HTERT RPE-1 (cell line): ENCODE results near the gene ADGRB2.
"Not testable (repeated sequence)": the region's sequence is repeated elsewhere in the genome, so short reads cannot be mapped to it uniquely, and the experiment has no call there.

Experiments
- in situ Hi-C: fragments of 300-500 bp; cut with MboI; formaldehyde crosslinking; loops from 4 replicates; pipeline ENCODE4 v1.14.3; 2020; ENCODE audit warnings: low sequenced_read_pairs

The ADGRB2 gene

DNA sequence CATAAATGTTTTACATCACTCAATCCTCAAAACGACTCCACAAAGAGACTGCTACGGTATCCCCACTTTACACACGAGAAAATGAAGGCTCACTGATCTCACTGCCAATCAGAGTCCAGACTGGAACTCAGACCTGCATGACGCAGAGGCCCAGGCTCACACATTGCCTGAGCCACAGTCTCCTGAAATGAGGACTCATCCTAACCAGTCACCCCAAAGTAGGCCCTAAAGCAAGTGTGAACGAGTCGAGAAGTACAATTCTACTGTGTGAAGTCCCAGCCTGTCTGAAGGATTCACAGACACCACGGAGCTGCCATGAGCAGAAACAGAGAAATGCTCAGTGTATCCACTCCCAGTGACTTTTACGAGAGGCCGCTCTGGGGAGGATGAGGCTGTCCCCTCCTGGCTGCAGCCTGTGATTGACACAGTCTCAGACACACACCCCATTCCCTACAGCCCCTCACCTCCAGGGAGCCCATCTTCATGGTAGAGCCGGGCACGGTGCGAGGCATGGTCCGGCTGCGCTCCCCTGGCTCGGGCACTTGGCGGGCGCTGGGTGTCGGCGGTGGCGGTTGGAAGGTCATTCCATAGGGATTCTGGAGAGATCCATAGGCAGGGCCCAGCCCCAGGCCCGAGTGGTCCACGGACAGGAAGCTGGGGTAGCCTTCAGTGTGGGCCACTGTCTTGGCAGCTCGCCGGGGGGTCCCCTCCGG, 33.6 kb downstream of the ADGRB2 start:
- in situ Hi-C loops: no loop called here

DNA sequence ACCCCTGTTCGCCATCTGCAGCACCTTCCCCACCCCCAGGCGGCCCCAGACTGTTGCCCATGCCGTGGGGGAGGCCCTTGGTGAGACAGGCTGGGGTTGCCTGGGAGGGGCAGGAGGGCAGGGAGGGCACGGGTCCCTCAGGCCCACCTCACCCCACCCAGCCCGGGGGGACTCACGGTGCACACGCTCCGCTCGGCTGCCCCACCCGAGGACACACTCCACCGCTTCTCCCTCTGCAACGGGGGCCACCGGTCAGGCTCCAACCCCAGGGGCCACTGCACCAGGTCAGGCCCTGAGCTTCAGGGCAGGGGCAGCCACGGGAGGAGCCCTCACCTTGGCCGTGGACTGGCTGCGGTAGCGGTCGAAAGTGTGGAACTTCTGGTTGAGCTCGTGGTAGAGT, 36.3 kb downstream of the ADGRB2 start:
- in situ Hi-C loops: no loop called here

GRCh38 chr1:31727195-31727594, 36.9 kb downstream of the ADGRB2 start:
- in situ Hi-C loops: no loop called here

- in situ Hi-C loops: no loop called here
These were observed 37.4 kb downstream of the ADGRB2 start for GRCh38 chr1:31726715-31727114.

GRCh38 chr1:31725777-31726535, 38.2 kb downstream of the ADGRB2 start:
- in situ Hi-C loops: no loop called here

DNA sequence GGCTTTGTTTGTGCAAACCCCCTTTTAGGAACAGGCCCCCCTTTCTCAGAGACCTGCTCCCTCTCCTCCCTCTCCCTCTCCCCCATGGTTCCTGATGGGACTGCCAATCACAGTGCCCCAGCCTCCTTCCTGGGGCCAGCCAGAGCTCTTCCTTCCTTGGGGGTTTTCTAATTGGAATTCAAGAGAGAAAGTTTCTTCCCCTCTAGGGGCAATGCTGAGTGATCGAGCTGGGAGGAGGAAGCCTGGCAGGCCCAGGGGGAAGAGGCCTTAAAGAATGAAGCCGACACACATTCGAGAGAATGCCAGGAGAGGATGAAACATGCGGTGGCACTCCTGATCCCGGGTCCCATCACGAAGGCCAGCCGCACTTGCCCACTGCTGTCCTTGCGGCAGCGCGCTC, 39.0 kb downstream of the ADGRB2 start:
- in situ Hi-C loops: no loop called here

DNA sequence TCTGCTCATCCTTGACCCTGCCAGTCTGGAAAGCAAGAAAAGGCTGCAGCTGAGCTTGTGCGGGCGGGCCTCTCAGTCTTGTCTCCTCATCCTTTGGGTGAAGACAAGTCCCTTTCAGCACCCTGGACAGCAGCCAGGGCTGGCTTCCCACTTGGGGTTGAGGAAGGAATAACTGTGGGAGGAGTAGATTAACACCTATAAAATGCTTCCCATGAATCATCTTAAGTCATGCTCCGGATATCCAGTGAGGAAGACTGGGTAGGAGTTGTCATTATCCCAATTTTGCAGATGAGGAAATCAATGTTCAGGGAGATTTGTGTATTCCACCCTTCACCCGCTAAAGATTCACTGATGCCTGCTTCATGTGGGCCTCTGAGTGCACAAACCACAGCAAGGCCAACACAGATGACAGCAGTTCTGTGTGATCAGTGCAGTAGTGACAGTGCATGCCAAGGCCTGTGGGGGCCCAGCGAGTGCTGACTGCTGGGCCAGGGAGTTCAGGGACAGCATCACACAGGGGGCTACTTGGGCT, 40.2 kb downstream of the ADGRB2 start:
- in situ Hi-C loops: no loop called here

GRCh38 chr1:31718327-31718897, 45.7 kb downstream of the ADGRB2 start:
- in situ Hi-C loops: no loop called here

GRCh38 chr1:31717341-31717740, 46.8 kb downstream of the ADGRB2 start:
- in situ Hi-C loops: no loop called here

DNA sequence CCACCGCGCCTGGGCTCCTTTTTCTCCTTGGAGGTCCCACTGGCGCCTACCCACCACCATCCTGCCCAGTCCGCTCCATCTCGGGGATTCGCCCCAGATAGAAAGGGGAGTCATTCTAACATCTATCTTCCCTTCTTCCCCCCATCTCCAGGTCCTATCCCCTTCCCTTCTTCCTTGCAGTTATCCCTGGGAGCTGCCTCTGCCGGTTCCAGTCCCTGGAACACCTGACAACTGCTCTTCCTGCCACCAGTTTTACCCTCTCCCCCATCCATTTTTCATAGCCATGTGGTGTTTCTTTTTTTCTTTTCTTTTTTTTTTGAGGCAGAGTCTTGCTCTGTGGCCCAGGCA, 48.3 kb downstream of the ADGRB2 start:
- in situ Hi-C loops: no loop called here

- in situ Hi-C loops: no loop called here
These were observed 48.9 kb downstream of the ADGRB2 start for GRCh38 chr1:31715087-31715872.

DNA sequence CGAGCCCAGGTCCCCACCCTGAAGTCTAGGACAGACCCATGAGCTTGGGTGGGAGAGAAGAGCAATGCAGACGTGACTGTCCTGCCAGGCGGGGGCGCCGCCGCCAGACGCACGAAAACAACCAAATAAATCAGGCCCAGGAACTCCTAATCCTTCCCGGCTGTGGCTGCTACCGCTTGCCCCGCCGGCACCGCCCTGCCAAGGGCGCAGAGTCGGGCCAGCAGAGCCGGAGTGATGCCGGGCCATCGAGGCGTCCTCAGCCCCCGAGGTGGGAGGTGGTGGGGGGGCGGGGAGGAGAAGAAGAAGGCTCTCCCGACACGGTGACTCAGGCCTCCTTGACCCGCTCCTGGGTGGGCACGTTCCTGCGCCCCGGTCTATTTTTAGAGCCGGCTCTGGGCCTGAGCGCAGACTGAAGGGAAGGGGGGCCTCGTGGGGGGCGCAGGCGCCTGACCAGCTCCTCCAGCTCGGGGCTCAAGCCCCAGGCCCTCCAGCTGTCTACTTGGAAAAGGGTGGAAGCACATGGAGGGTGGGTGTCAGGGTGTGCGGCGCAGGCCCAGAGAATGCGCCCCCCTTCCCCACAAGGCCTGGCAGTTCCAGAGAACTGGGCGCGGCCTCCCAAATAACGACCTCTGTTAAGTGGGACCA, 49.6 kb downstream of the ADGRB2 start:
- in situ Hi-C loops: no loop called here

DNA sequence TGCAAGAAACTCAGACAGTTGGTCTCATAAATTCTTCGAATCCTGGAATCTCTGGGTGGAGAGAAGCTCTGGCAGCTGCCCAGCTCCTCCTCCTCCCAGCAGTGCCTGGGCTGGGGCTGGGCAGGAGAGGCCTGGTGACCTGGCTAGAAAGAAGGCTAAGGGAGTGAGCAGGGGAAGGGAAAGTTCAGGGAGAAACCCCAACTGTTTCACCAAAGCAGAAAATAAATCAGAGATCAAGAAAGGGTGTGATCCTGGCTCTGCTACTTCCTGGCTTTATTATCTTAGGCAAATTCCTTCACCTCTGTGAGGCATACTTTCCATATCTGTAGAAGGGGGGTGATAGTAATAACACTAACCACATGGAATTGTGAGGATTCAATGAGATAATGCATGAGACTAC, 51.5 kb downstream of the ADGRB2 start:
- in situ Hi-C loops: no loop called here

DNA sequence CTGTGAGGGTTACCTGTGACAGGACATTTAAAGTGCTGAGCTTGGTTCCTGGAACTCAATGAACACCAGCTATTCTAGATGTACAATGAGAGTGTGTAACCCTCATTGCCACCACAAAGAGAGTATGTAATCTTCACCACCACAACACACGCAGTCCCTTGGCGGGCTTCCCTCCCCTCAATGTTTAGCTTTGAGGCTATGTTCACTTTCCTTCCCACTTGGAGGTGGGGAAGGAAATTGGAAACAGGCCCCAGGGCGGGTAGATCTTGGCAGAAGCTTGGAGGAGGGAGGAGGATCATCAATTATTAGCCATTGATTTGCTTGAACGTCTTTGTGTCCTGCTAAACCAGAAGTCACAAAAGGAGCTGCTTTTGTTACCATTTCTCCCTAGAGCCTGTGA, 52.1 kb downstream of the ADGRB2 start:
- in situ Hi-C loops: no loop called here

DNA sequence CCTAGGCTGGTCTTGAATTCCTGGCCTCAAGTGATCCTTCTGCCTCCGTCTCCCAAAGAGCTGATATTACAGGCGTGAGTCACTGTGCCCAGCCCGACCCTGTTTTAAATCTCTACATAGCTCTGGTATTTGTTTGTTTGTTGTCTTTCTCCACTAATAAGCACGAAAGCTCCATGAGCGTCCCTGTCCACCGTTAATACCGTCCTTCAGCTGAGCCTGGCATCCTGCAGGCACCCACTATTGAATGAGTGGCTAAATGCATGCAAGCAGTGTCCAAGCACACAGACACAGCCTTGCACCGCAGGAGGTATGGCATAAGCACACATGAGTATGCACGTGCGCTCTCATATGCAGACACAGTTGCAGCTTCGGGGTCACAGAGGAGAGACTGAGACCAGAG, 55.8 kb downstream of the ADGRB2 start:
- in situ Hi-C loops: no loop called here

DNA sequence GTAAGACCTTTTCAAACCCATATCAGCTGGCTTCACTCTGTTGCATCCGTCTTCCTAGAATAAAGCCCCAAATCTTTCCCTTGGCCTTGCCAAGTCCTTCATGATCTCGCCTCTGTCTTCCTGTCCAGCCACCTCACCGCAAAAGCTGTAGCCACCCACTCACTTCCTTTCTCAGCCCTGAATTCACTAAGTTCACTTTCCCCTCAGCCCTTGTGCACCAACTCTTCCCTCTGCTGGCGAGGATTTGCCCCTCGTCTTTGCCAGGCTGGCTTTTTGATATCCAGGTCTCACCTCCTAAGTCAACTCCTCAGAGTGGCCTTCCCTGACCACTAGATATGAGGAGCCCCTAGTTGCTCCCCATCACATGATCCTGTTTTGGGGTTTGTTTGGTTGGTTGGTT, 56.4 kb downstream of the ADGRB2 start:
- in situ Hi-C loops: no loop called here

DNA sequence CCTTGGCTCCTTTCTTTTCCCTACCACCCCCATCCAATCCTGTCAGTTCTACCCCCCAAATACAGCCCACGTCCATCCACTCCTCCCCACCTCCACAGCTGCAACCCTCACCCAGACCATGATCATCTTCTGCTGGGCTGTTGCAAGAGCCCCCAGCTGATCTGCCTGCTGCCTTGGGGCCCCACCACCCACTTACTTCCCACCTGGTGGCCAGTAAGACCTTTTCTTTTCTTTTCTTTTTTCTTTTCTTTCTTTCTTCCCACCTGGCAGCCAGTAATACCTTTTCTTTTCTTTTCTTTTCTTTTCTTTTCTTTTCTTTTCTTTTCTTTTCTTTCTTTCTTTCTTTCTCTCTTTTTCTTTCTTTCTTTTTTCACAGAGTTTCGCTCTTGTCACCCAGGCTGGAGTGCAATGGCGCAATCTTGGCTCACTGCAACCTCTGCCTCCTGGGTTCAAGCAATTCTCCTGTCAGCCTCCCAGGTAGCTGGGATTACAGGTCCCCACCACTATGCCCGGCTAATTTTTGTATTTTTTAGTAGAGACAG, 57.0 kb downstream of the ADGRB2 start:
- in situ Hi-C loops: not testable (repeated sequence)

GRCh38 chr1:31706384-31707058, 57.6 kb downstream of the ADGRB2 start:
- in situ Hi-C loops: no loop called here

DNA sequence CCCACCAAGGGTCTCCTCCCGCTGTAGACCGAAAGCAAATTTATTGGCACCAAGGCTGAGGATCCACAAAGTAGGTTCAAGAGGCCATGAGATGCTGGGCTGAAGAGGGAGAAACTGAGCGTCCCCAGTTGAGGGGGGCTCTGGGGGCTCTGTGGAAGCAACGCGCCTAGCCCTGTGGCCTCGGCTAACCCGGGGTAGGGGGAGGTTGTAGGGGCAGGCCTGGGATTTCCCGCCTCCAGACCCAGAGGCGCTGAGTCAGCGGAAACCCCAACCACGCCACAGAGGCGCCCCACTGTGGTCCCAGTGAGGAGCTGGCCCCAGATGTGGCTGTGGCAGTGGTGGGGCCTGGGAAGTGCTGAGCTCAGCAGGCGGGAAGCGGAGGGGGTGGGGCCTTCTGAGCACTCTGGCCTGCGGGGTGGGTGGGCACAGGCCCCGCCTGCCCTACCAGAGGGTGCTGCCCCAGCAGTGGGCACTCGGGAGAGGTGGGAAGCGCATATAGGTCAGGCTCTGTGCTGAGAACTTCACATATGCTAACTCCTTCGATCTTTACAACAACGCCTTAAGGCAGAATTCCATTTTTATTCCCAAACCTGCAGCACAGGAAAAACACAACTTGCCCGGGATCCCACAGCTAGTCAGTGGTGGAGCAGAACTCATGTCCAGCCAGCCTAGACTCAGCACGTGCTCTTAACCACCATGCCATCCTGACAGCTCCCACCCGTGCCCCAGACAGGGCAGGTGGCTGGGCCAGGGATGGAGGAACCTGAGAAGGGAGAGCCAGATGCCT, 58.9 kb downstream of the ADGRB2 start:
- in situ Hi-C loops: no loop called here
